Measurements from ENCODE around the gene CAPZB. TPM values are rescaled to one million over a fixed set of nuclear protein-coding genes. Genes with fewer than 3 reads are reported as not detected.

Gene CAPZB
- total and polyA plus RNA-seq, 2 donors (not counting 3 experiments of a cell fraction or from before 2014, with no cell fraction given) = 196 to 347 TPM

- no peak for TF ChIP-seq POLR2AphosphoS5 (IDR thresholded peaks at IDR 0.05; ENCODE audit: insufficient read depth, low read depth, low read length)
- no peak for TF ChIP-seq FOS (IDR thresholded peaks at IDR 0.05; ENCODE audit: borderline replicate concordance, insufficient read depth, low read length)
- no peak for TF ChIP-seq MYC (IDR thresholded peaks at IDR 0.05; ENCODE audit: low read depth, low read length)
- TF ChIP-seq CTCF (IDR thresholded peaks at IDR 0.05; ENCODE audit: extremely low read depth in 1 of 2, insufficient read depth in 1 of 2, low read depth in 1 of 2, low read length in 2 of 2) = no peak
- TF ChIP-seq POLR2A (IDR thresholded peaks at IDR 0.05; ENCODE audit: low read depth, low read length) = no peak
- Histone ChIP-seq H3K9me3 (replicated peaks; ENCODE audit: control insufficient read depth, insufficient read depth, low read length) (no peaks in the 10 kb centered on the region), H3K9me1 (replicated peaks; ENCODE audit: control insufficient read depth, extremely low read depth, insufficient read depth, low read length) (no peaks in the 10 kb centered on the region), H2AFZ (ENCODE audit: low read depth, low read length) (no peak overlapping the region), H3K4me2 (ENCODE audit: insufficient read depth, low read length) (no peak overlapping the region), H4K20me1 (replicated peaks; ENCODE audit: control insufficient read depth, extremely low read depth, insufficient read depth, low read length) (no peaks in the 10 kb centered on the region), H3K27me3 (ENCODE audit: control insufficient read depth in 2 of 2, insufficient read depth in 2 of 2, low read length in 2 of 2) (no peaks in the 10 kb centered on the region), H3K27ac (ENCODE audit: insufficient read depth, low read depth, low read length) (no peak overlapping the region), H3K79me2 (ENCODE audit: control insufficient read depth, insufficient read depth, low read length) (no peaks in the 10 kb centered on the region), H3K4me1 (ENCODE audit: control insufficient read depth, extremely low read depth, insufficient read depth, low read length) (no peaks in the 10 kb centered on the region), H3K4me3 (replicated peaks in 1 of 3; ENCODE audit: insufficient read depth in 1 of 3, low read depth in 1 of 3, low read length in 3 of 3) (no peak overlapping the region), H3K36me3 (ENCODE audit: control insufficient read depth in 2 of 2, extremely low read depth in 1 of 2, insufficient read depth in 2 of 2, low read length in 2 of 2) (peaks cover 5 to 7% of the 10 kb centered on the region in 2 experiments), H3K9ac (replicated peaks; ENCODE audit: extremely low read depth, insufficient read depth, low read length) (no peak overlapping the region)
- POLR2A ChIA-PET = no interaction called here
- BruUV-seq (replicated peaks) = no TSS peak
- CTCF ChIA-PET = no interaction called here
- intact Hi-C loops (cut with micrococcal nuclease) = no loop called here
- DNase-seq (ENCODE audit: low read depth, low spot score) (no peak), FAIRE-seq (no peak)
- dilution Hi-C loops (cut with MboI; ENCODE audit: extremely low pct_ligation_motif_present, low sequenced_read_pairs) = no loop called here
These were observed 185.1 kb downstream of the CAPZB start for GRCh38 chr1:19300211-19300610.

GRCh38 chr1:19294638-19295037 is 190.7 kb downstream of the CAPZB start:
- Histone ChIP-seq H3K36me3 (ENCODE audit: control insufficient read depth in 2 of 2, extremely low read depth in 1 of 2, insufficient read depth in 2 of 2, low read length in 2 of 2) (no peaks in the 10 kb centered on the region), H3K79me2 (ENCODE audit: control insufficient read depth, insufficient read depth, low read length) (no peaks in the 10 kb centered on the region), H3K9me3 (replicated peaks; ENCODE audit: control insufficient read depth, insufficient read depth, low read length) (peaks cover 5% of the 10 kb centered on the region), H2AFZ (ENCODE audit: low read depth, low read length) (no peak overlapping the region), H3K27me3 (ENCODE audit: control insufficient read depth in 2 of 2, insufficient read depth in 2 of 2, low read length in 2 of 2) (no peaks in the 10 kb centered on the region), H3K4me1 (ENCODE audit: control insufficient read depth, extremely low read depth, insufficient read depth, low read length) (no peaks in the 10 kb centered on the region), H3K4me2 (ENCODE audit: insufficient read depth, low read length) (no peak overlapping the region), H3K4me3 (replicated peaks in 1 of 3; ENCODE audit: insufficient read depth in 1 of 3, low read depth in 1 of 3, low read length in 3 of 3) (no peak overlapping the region), H4K20me1 (replicated peaks; ENCODE audit: control insufficient read depth, extremely low read depth, insufficient read depth, low read length) (no peaks in the 10 kb centered on the region), H3K9ac (replicated peaks; ENCODE audit: extremely low read depth, insufficient read depth, low read length) (no peak overlapping the region), H3K9me1 (replicated peaks; ENCODE audit: control insufficient read depth, extremely low read depth, insufficient read depth, low read length) (no peaks in the 10 kb centered on the region), H3K27ac (ENCODE audit: insufficient read depth, low read depth, low read length) (no peak overlapping the region)
- no peak for DNase-seq (ENCODE audit: low read depth, low spot score)
- dilution Hi-C loops (cut with MboI; ENCODE audit: extremely low pct_ligation_motif_present, low sequenced_read_pairs) (no loop called here), intact Hi-C loops (cut with micrococcal nuclease) (no loop called here)
- ChIA-PET CTCF (no interaction called here), POLR2A (no interaction called here)
- FAIRE-seq = no peak
- TF ChIP-seq MAX (IDR thresholded peaks at IDR 0.05; ENCODE audit: insufficient read depth, insufficient read length) = no peak
- no peak for TF ChIP-seq POLR2AphosphoS5 (IDR thresholded peaks at IDR 0.05; ENCODE audit: insufficient read depth, low read depth, low read length)
- TF ChIP-seq CTCF (IDR thresholded peaks at IDR 0.05; ENCODE audit: extremely low read depth in 1 of 2, insufficient read depth in 1 of 2, low read depth in 1 of 2, low read length in 2 of 2) = no peak
- no peak for TF ChIP-seq GATA2 (IDR thresholded peaks at IDR 0.05; ENCODE audit: insufficient read depth, insufficient read length, low read depth, low read length)
- TF ChIP-seq EZH2 (IDR thresholded peaks at IDR 0.05; ENCODE audit: borderline replicate concordance, low read depth, low read length, severe bottlenecking) = no peak
- TF ChIP-seq JUN (IDR thresholded peaks at IDR 0.05; ENCODE audit: borderline replicate concordance, insufficient read depth, insufficient read length, low read depth) = no peak
- no peak for TF ChIP-seq POLR2A (IDR thresholded peaks at IDR 0.05; ENCODE audit: low read depth, low read length)
- no peak for TF ChIP-seq FOS (IDR thresholded peaks at IDR 0.05; ENCODE audit: borderline replicate concordance, insufficient read depth, low read length)
- BruUV-seq (replicated peaks) = no TSS peak
